SU-DHL-6 (cell line): ENCODE results near the gene PFDN1.

ENCODE experiments used
- H2AFZ ChIP-seq: fragments of 200-600 bp; sonication (generic); 2 replicates; pipeline ENCODE4 v1.6.1; 2014; ENCODE audit warnings: low read depth, mild to moderate bottlenecking, moderate library complexity, mixed read lengths, antibody characterized with exemption, low read length; ENCODE audit not compliant: severe bottlenecking
- H3F3A ChIP-seq: fragments of 200-600 bp; shearing (Covaris generic); 2 replicates; pipeline ENCODE4 v1.6.0; 2016; ENCODE audit warnings: antibody characterized with exemption, mild to moderate bottlenecking; ENCODE audit not compliant: insufficient read depth
- H3K27ac ChIP-seq: fragments of 200-600 bp; sonication (generic); 2 replicates; pipeline ENCODE4 v1.5.1; 2016; ENCODE audit warnings: low read depth, mild to moderate bottlenecking, low read length, moderate library complexity, mixed read lengths
- H3K27me3 ChIP-seq: fragments of 200-600 bp; sonication (generic), shearing (Covaris generic); 2 replicates; pipeline ENCODE4 v1.6.0; 2014; ENCODE audit warnings: mild to moderate bottlenecking, low read length
- H3K36me3 ChIP-seq: fragments of 200-600 bp; sonication (generic); 2 replicates; pipeline ENCODE4 v1.6.1; 2014; ENCODE audit warnings: mild to moderate bottlenecking, low read length, mixed read lengths
- H3K4me2 ChIP-seq: fragments of 300-600, 200-600 bp; shearing (Covaris generic), sonication (generic); 2 replicates; pipeline ENCODE4 v1.6.0; 2014; ENCODE audit warnings: low read length, low read depth, mild to moderate bottlenecking; ENCODE audit not compliant: poor library complexity, severe bottlenecking
- H3K4me3 ChIP-seq: fragments of 200-600 bp; sonication (generic); 2 replicates; pipeline ENCODE4 v1.5.1; 2014; ENCODE audit warnings: antibody characterized with exemption, low read length, mild to moderate bottlenecking, mixed read lengths; ENCODE audit not compliant: insufficient read depth, poor library complexity, severe bottlenecking
- H3K79me2 ChIP-seq: fragments of 200-600 bp; sonication (generic); 2 replicates; pipeline ENCODE4 v1.6.1; 2014; ENCODE audit warnings: mild to moderate bottlenecking, low read length, moderate library complexity; ENCODE audit not compliant: insufficient read depth
- H3K9ac ChIP-seq: fragments of 200-600 bp; sonication (generic); 2 replicates; pipeline ENCODE4 v1.7.0; 2014; ENCODE audit warnings: mild to moderate bottlenecking, low read length
- H3K9me2 ChIP-seq: fragments of 200-600 bp; sonication (generic); replicated peaks from 2 replicates; pipeline ENCODE4 v1.6.1; 2014; ENCODE audit warnings: low read length; ENCODE audit not compliant: insufficient read depth
- H3K9me3 ChIP-seq: fragments of 200-600 bp; sonication (generic); 2 replicates; pipeline ENCODE4 v1.6.1; 2014; ENCODE audit warnings: low read length, mixed read lengths; ENCODE audit not compliant: insufficient read depth
- H4K20me1 ChIP-seq: fragments of 200-600 bp; sonication (generic); 2 replicates; pipeline ENCODE4 v1.6.1; 2014; ENCODE audit warnings: low read depth, mild to moderate bottlenecking, antibody characterized with exemption, low read length, moderate library complexity, mixed read lengths
- EZH2phosphoT487 ChIP-seq: fragments of 200-600 bp; sonication (generic), shearing (Covaris generic); conservative IDR thresholded peaks from 2 replicates; pipeline ENCODE4 v1.6.1; 2018; ENCODE audit warnings: mild to moderate bottlenecking, antibody characterized with exemption, low read length, moderate library complexity, mixed read lengths
- TF ChIP-seq, protein P1 (sequence below): fragments of 200-600 bp; sonication (generic); IDR thresholded peaks from one replicate; pipeline ENCODE4 v1.5.1; 2017; ENCODE audit warnings: antibody characterized with exemption, mild to moderate bottlenecking, low read length, moderate library complexity; ENCODE audit not compliant: insufficient read depth, poor library complexity, severe bottlenecking

PFDN1 gene

DNA sequence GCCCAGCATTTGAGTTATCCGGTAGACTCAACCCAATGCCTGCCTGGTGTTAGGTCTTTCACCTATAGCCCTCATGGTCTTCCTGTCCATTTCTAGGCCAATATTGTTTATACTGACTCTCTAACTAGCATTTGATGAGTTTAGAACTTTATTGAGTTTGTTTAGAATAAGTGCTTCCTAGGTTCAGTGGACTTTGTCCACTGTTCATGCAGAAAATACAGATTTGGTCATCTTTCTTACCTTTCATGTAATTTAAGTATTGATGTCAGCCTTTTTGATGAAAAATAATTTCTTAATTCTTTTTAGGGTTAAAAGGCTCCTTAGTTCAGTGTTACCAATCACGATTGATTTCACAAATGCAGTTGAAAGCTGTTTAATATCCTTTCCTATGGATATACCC is 105.9 kb downstream of the PFDN1 start:
- Histone ChIP-seq H3K4me3 (no peak overlapping the region), H2AFZ (no peak overlapping the region), H4K20me1 (no peaks in the 10 kb centered on the region), H3K9me2 (no peaks in the 10 kb centered on the region), H3K9me3 (no peaks in the 10 kb centered on the region), H3K9ac (no peak overlapping the region), H3K79me2 (no peaks in the 10 kb centered on the region), H3K4me2 (no peak overlapping the region), H3F3A (no peaks in the 10 kb centered on the region), H3K27ac (no peak overlapping the region), H3K27me3 (no peaks in the 10 kb centered on the region), H3K36me3 (no peaks in the 10 kb centered on the region)
- TF ChIP-seq, protein P1, sequence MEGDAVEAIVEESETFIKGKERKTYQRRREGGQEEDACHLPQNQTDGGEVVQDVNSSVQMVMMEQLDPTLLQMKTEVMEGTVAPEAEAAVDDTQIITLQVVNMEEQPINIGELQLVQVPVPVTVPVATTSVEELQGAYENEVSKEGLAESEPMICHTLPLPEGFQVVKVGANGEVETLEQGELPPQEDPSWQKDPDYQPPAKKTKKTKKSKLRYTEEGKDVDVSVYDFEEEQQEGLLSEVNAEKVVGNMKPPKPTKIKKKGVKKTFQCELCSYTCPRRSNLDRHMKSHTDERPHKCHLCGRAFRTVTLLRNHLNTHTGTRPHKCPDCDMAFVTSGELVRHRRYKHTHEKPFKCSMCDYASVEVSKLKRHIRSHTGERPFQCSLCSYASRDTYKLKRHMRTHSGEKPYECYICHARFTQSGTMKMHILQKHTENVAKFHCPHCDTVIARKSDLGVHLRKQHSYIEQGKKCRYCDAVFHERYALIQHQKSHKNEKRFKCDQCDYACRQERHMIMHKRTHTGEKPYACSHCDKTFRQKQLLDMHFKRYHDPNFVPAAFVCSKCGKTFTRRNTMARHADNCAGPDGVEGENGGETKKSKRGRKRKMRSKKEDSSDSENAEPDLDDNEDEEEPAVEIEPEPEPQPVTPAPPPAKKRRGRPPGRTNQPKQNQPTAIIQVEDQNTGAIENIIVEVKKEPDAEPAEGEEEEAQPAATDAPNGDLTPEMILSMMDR = no peak
- no peak for TF ChIP-seq EZH2phosphoT487

DNA sequence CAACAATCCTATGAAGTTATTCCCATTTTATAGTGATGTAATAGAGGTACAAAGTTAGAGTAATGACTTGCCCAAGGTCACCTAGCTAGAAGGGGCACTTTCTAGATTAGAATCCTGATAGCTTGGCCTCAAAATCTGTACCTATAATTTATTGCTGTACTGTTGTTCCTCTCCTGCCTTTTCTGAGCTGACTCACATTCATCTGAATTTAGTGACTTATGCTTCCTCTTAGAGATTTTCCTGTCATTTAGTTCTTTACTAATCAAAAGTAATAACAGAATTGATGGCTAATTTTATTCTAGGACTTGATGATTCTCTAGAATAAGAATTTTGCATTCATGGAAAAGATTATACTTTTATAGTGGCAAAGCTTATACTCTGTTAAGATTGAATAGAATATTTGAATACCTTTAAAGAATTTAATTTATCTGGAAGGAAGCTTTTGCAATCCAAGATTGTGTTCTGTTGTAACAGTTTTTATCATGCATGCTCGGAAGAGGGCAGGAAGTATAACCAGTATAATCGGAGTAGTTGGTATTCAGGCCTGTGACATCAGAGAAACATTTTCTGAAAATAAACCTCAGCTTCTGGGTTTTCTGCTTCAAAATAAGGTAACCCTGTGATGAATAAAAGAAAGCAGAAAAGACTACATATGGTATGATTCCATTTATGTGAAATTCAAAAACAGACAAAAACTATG is 106.6 kb downstream of the PFDN1 start:
- Histone ChIP-seq H3K4me3 (no peak overlapping the region), H3K36me3 (no peaks in the 10 kb centered on the region), H2AFZ (no peak overlapping the region), H3K9me2 (no peaks in the 10 kb centered on the region), H3F3A (no peaks in the 10 kb centered on the region), H3K27ac (no peak overlapping the region), H3K27me3 (no peaks in the 10 kb centered on the region), H3K4me2 (no peak overlapping the region), H4K20me1 (no peaks in the 10 kb centered on the region), H3K9me3 (no peaks in the 10 kb centered on the region), H3K9ac (no peak overlapping the region), H3K79me2 (no peaks in the 10 kb centered on the region)
- no peak for TF ChIP-seq EZH2phosphoT487
- TF ChIP-seq, protein P1 = no peak
